Liver (tissue), 3 donors: ENCODE measurements around the gene SOX8.

Source experiments
- CTCF ChIP-seq: fragments of 150-350 bp; IDR thresholded peaks from 2 replicates; pipeline ENCODE4 v1.5.1; 2017; ENCODE audit warnings: improper control_type of control experiment, low read depth, low read length; ENCODE audit not compliant: missing input control
- GABPA ChIP-seq, 2 donors: IDR thresholded peaks in 1 of 2; conservative IDR thresholded peaks in 1 of 2; 2 replicates each; pipeline ENCODE4 v1.6.1; 2016; ENCODE audit warnings: antibody characterized with exemption in 2 of 2, mild to moderate bottlenecking in 1 of 2, moderate library complexity in 1 of 2
- HNF4A ChIP-seq, 2 donors: conservative IDR thresholded peaks; 2 replicates each; pipeline ENCODE4 v1.6.1; 2016; ENCODE audit warnings: antibody characterized with exemption in 2 of 2, mild to moderate bottlenecking in 2 of 2
- HNF4G ChIP-seq: IDR thresholded peaks from 2 replicates; pipeline ENCODE4 v1.6.1; 2016; ENCODE audit warnings: antibody characterized with exemption
- JUND ChIP-seq, 2 donors: IDR thresholded peaks; 2 replicates each; pipeline ENCODE4 v1.6.1; 2016; ENCODE audit warnings: antibody characterized with exemption in 2 of 2
- MAX ChIP-seq: IDR thresholded peaks from 2 replicates; pipeline ENCODE4 v1.6.1; 2016; ENCODE audit warnings: antibody characterized with exemption
- RAD21 ChIP-seq, 2 donors: IDR thresholded peaks; 2 replicates each; pipeline ENCODE4 v1.6.1; 2016; ENCODE audit warnings: antibody characterized with exemption in 2 of 2, mild to moderate bottlenecking in 2 of 2
- SP1 ChIP-seq: IDR thresholded peaks from 2 replicates; pipeline ENCODE4 v1.6.1; 2018; ENCODE audit warnings: antibody characterized with exemption, mild to moderate bottlenecking
- YY1 ChIP-seq: IDR thresholded peaks from 2 replicates; pipeline ENCODE4 v1.6.1; 2016; ENCODE audit warnings: antibody characterized with exemption, mild to moderate bottlenecking
- TF ChIP-seq, protein P1 (sequence below): IDR thresholded peaks from 2 replicates; pipeline ENCODE4 v1.6.1; 2016; ENCODE audit warnings: antibody characterized with exemption
- TF ChIP-seq, protein P2 (sequence below): IDR thresholded peaks from 2 replicates; pipeline ENCODE4 v1.6.1; 2016; ENCODE audit warnings: antibody characterized with exemption, mild to moderate bottlenecking
- donor health status: healthy.
- donor health status: healthy.

- TF ChIP-seq SP1: no peak
- TF ChIP-seq CTCF: no peak
- no peak for TF ChIP-seq HNF4A (conservative IDR thresholded peaks at IDR 0.05)
- no peak for TF ChIP-seq GABPA (IDR thresholded peaks at IDR 0.05 in 1 of 2, conservative IDR thresholded peaks at IDR 0.05 in 1 of 2)
- TF ChIP-seq HNF4G: no peak
- TF ChIP-seq, protein P1, sequence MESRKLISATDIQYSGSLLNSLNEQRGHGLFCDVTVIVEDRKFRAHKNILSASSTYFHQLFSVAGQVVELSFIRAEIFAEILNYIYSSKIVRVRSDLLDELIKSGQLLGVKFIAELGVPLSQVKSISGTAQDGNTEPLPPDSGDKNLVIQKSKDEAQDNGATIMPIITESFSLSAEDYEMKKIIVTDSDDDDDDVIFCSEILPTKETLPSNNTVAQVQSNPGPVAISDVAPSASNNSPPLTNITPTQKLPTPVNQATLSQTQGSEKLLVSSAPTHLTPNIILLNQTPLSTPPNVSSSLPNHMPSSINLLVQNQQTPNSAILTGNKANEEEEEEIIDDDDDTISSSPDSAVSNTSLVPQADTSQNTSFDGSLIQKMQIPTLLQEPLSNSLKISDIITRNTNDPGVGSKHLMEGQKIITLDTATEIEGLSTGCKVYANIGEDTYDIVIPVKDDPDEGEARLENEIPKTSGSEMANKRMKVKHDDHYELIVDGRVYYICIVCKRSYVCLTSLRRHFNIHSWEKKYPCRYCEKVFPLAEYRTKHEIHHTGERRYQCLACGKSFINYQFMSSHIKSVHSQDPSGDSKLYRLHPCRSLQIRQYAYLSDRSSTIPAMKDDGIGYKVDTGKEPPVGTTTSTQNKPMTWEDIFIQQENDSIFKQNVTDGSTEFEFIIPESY: no peak
- TF ChIP-seq MAX: no peak
- no peak for TF ChIP-seq RAD21 (IDR thresholded peaks at IDR 0.05)
- TF ChIP-seq, protein P2, sequence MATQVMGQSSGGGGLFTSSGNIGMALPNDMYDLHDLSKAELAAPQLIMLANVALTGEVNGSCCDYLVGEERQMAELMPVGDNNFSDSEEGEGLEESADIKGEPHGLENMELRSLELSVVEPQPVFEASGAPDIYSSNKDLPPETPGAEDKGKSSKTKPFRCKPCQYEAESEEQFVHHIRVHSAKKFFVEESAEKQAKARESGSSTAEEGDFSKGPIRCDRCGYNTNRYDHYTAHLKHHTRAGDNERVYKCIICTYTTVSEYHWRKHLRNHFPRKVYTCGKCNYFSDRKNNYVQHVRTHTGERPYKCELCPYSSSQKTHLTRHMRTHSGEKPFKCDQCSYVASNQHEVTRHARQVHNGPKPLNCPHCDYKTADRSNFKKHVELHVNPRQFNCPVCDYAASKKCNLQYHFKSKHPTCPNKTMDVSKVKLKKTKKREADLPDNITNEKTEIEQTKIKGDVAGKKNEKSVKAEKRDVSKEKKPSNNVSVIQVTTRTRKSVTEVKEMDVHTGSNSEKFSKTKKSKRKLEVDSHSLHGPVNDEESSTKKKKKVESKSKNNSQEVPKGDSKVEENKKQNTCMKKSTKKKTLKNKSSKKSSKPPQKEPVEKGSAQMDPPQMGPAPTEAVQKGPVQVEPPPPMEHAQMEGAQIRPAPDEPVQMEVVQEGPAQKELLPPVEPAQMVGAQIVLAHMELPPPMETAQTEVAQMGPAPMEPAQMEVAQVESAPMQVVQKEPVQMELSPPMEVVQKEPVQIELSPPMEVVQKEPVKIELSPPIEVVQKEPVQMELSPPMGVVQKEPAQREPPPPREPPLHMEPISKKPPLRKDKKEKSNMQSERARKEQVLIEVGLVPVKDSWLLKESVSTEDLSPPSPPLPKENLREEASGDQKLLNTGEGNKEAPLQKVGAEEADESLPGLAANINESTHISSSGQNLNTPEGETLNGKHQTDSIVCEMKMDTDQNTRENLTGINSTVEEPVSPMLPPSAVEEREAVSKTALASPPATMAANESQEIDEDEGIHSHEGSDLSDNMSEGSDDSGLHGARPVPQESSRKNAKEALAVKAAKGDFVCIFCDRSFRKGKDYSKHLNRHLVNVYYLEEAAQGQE: no peak
- TF ChIP-seq JUND (IDR thresholded peaks at IDR 0.05): no peak
- no peak for TF ChIP-seq YY1
Measured at GRCh38 chr16:1014221-1014620, 32.7 kb downstream of the SOX8 start.
